MCF 10A (cell line): Measurements from ENCODE around the gene SLC35D1. TPM values are rescaled to one million over a fixed set of nuclear protein-coding genes. Genes with fewer than 3 reads are reported as not detected.
"Not testable (repeated sequence)": the region's sequence is repeated elsewhere in the genome, so short reads cannot be mapped to it uniquely, and the experiment has no call there.

Experiments
- BruUV-seq: library from RNA; stranded (reverse); fragments of 400-500 nt; replicated peaks from 2 replicates; lab custom pipeline; 2021; lab: Mats Ljungman, UMichigan
- CTCF ChIA-PET: fragments of 300-600 bp; sonication (Branson Sonifier 250); formaldehyde crosslinking; extraction: SDS; loops from one replicate; lab custom pipeline; 2021; ENCODE audit warnings: antibody characterized with exemption, inconsistent platforms; lab: Yijun Ruan, JAX
- POLR2A ChIA-PET: fragments of 300-600, 350-650 bp; sonication (Branson Sonifier 250); formaldehyde crosslinking; extraction: SDS; loops from one replicate; lab custom pipeline; 2020; ENCODE audit warnings: antibody characterized with exemption, inconsistent platforms; lab: Yijun Ruan, JAX
- DNase-seq: peaks from one replicate; pipeline ENCODE4 v3.0.0-alpha.2; 2018; ENCODE audit not compliant: unreplicated experiment
- H3K27ac Mint-ChIP-seq: one replicate; pipeline ENCODE4 v1.8.0; 2022; ENCODE audit warnings: mild to moderate bottlenecking, low read depth, mixed read lengths; ENCODE audit not compliant: unreplicated experiment
- H3K27me3 Mint-ChIP-seq: one replicate; pipeline ENCODE4 v1.8.0; 2022; ENCODE audit warnings: mixed read lengths; ENCODE audit not compliant: insufficient read depth, unreplicated experiment
- H3K36me3 Mint-ChIP-seq: one replicate; pipeline ENCODE4 v1.8.0; 2022; ENCODE audit warnings: mild to moderate bottlenecking, moderate library complexity, mixed read lengths; ENCODE audit not compliant: insufficient read depth, unreplicated experiment
- H3K4me1 Mint-ChIP-seq: one replicate; pipeline ENCODE4 v1.8.0; 2022; ENCODE audit warnings: mixed read lengths; ENCODE audit not compliant: insufficient read depth, unreplicated experiment
- H3K4me3 Mint-ChIP-seq: one replicate; pipeline ENCODE4 v1.8.0; 2022; ENCODE audit warnings: mild to moderate bottlenecking, moderate library complexity, mixed read lengths; ENCODE audit not compliant: unreplicated experiment
- H3K9me3 Mint-ChIP-seq: one replicate; pipeline ENCODE4 v1.8.0; 2022; ENCODE audit warnings: mixed read lengths; ENCODE audit not compliant: unreplicated experiment
- CTCF ChIP-seq: fragments of 200-600 bp; IDR thresholded peaks from one replicate; pipeline ENCODE4 v1.8.0; 2022; ENCODE audit warnings: antibody characterized with exemption, mild to moderate bottlenecking; ENCODE audit not compliant: unreplicated experiment
- intact Hi-C: fragments of 100-400 bp; cut with micrococcal nuclease; formaldehyde crosslinking; loops from 2 replicates; pipeline ENCODE4 v1.14.1; 2022
- total RNA-seq: library from RNA; stranded (reverse); gene quantifications from 2 replicates; pipeline ENCODE4 v1.2.3, GENCODE V29; 2022

SLC35D1 gene
- total RNA-seq, 1 experiment from 2014 or later: 11.5 TPM

- no peak for TF ChIP-seq CTCF
- Mint-ChIP-seq H3K4me1 (no peaks in the 10 kb centered on the region), H3K36me3 (no peaks in the 10 kb centered on the region), H3K4me3 (no peak overlapping the region), H3K27me3 (no peaks in the 10 kb centered on the region), H3K27ac (no peak overlapping the region), H3K9me3 (peaks cover 7% of the 10 kb centered on the region)
- CTCF ChIA-PET: interaction anchor here (0.5 to 1.1 kb wide), 5 partner anchors 76 to 495 kb away, joined by 3 to 6 read pairs (median 4); no protein-coding TSS in a partner anchor
- BruUV-seq: no TSS peak
- intact Hi-C loops: no loop called here
- POLR2A ChIA-PET: interaction anchor here (1.6 kb wide), 1 partner anchor 20 kb away, joined by 6 read pairs; the partner anchor contains the start of gene SLC35D1
- DNase-seq: no peak
Observed at GRCh38 chr1:67072749-67073148, 18.8 kb upstream of the SLC35D1 start.

- H3K9me3 Mint-ChIP-seq, H3K27me3 Mint-ChIP-seq, CTCF ChIA-PET, DNase-seq, H3K27ac Mint-ChIP-seq, POLR2A ChIA-PET, H3K4me3 Mint-ChIP-seq, BruUV-seq, H3K36me3 Mint-ChIP-seq, intact Hi-C loops, H3K4me1 Mint-ChIP-seq: not testable (repeated sequence)
Observed at GRCh38 chr1:67067655-67068054, 13.7 kb upstream of the SLC35D1 start.

- no peak for DNase-seq
- no peak for TF ChIP-seq CTCF
- BruUV-seq: no TSS peak
- Mint-ChIP-seq H3K27me3 (no peaks in the 10 kb centered on the region), H3K9me3 (no peaks in the 10 kb centered on the region), H3K36me3 (peaks cover 7% of the 10 kb centered on the region), H3K27ac (no peak overlapping the region), H3K4me3 (no peak overlapping the region), H3K4me1 (peaks cover 30% of the 10 kb centered on the region)
- intact Hi-C loops: no loop called here
- ChIA-PET POLR2A (interaction anchor here (0.6 kb wide), 1 partner anchor 9 kb away, joined by 3 read pairs; no protein-coding TSS in a partner anchor), CTCF (no interaction called here)
Observed at GRCh38 chr1:67062412-67062811, 8.5 kb upstream of the SLC35D1 start.

- peak overlapping the region; percentile 78 for H3K27ac Mint-ChIP-seq
Observed at GRCh38 chr1:67061266-67061665, 7.3 kb upstream of the SLC35D1 start.

More at GRCh38 chr1:67061266-67061665, 7.3 kb upstream of the SLC35D1 start:
- no peak for TF ChIP-seq CTCF
- Mint-ChIP-seq H3K36me3 (peaks cover 7% of the 10 kb centered on the region), H3K4me3 (no peak overlapping the region), H3K27me3 (no peaks in the 10 kb centered on the region), H3K4me1 (peaks cover 30% of the 10 kb centered on the region), H3K9me3 (no peaks in the 10 kb centered on the region)
- intact Hi-C loops: no loop called here
- ChIA-PET POLR2A (interaction anchor here (1.0 to 2.3 kb wide), 8 partner anchors 10 to 137 kb away, joined by 3 to 11 read pairs (median 4); partner anchors contain the start of genes C1orf141, DNAI4 and MIER1), CTCF (interaction anchor here (0.9 to 4.3 kb wide), 4 partner anchors 87 to 153 kb away, joined by 3 to 39 read pairs (median 4); no protein-coding TSS in a partner anchor)
- no TSS peak for BruUV-seq
- no peak for DNase-seq
